ENCODE data around the gene SNPH.
"Not testable (repeated sequence)": the region's sequence is repeated elsewhere in the genome, so short reads cannot be mapped to it uniquely, and the experiment has no call there.

Gene SNPH

GRCh38 chr20:1241456-1241855, 24.6 kb upstream of the SNPH start:
- H3K9ac ChIP-seq (ENCODE audit: low read depth, low read length): no peak overlapping the region
- H3K27ac ChIP-seq (ENCODE audit: low read length): no peak overlapping the region
- H3K4me1 ChIP-seq (ENCODE audit: insufficient read depth, low read length): no peaks in the 10 kb centered on the region
- no peaks in the 10 kb centered on the region for H3K9me3 ChIP-seq (ENCODE audit: insufficient read depth, low read depth, low read length)
- no peaks in the 10 kb centered on the region for H3K27me3 ChIP-seq (ENCODE audit: insufficient read depth, low read length)
- no peaks in the 10 kb centered on the region for H3K36me3 ChIP-seq (ENCODE audit: insufficient read depth, low read depth, low read length)
- no peak overlapping the region for H3K4me3 ChIP-seq (ENCODE audit: low read length)

GRCh38 chr20:1242099-1242498, 24.0 kb upstream of the SNPH start:
- Histone ChIP-seq H3K36me3 (ENCODE audit: insufficient read depth, low read depth, low read length) (no peaks in the 10 kb centered on the region), H3K4me1 (ENCODE audit: insufficient read depth, low read length) (no peaks in the 10 kb centered on the region), H3K9ac (ENCODE audit: low read depth, low read length) (no peak overlapping the region), H3K4me3 (ENCODE audit: low read length) (no peak overlapping the region), H3K27me3 (ENCODE audit: insufficient read depth, low read length) (no peaks in the 10 kb centered on the region), H3K9me3 (ENCODE audit: insufficient read depth, low read depth, low read length) (no peaks in the 10 kb centered on the region), H3K27ac (ENCODE audit: low read length) (no peak overlapping the region)

- Histone ChIP-seq H3K9me3 (ENCODE audit: insufficient read depth, low read depth, low read length) (no peaks in the 10 kb centered on the region), H3K4me3 (ENCODE audit: low read length) (no peak overlapping the region), H3K27me3 (ENCODE audit: insufficient read depth, low read length) (no peaks in the 10 kb centered on the region), H3K4me1 (ENCODE audit: insufficient read depth, low read length) (no peaks in the 10 kb centered on the region), H3K36me3 (ENCODE audit: insufficient read depth, low read depth, low read length) (no peaks in the 10 kb centered on the region), H3K9ac (ENCODE audit: low read depth, low read length) (no peak overlapping the region), H3K27ac (ENCODE audit: low read length) (no peak overlapping the region)
Observed at GRCh38 chr20:1242530-1242929, 23.6 kb upstream of the SNPH start.

DNA sequence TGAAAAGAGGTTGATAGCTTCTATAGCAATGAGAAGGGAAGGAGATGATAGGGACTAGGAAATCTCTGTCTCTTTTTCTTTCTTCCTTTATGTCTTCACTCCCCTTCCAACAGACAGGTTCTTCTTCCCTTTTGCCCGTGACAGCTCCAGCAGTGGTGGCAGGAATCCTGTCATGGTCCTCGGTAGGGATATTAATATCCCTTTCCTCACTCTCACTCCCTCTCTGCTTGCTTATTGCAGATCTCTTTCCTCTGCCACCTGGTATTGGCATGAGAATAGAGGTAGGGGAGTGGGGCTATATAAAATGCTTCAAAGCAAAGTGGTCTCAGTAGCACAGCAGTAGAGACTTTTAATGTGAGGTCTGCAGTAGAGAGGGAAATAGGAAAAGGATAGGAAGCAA, 20.5 kb upstream of the SNPH start:
- Histone ChIP-seq H3K9ac (ENCODE audit: low read depth, low read length) (no peak overlapping the region), H3K27me3 (ENCODE audit: insufficient read depth, low read length) (no peaks in the 10 kb centered on the region), H3K4me3 (ENCODE audit: low read length) (no peak overlapping the region)

GRCh38 chr20:1247689-1248088, 18.4 kb upstream of the SNPH start:
- Histone ChIP-seq H3K4me3 (ENCODE audit: low read length) (no peak overlapping the region), H3K27ac (ENCODE audit: low read length) (no peak overlapping the region), H3K9ac (ENCODE audit: low read depth, low read length) (no peak overlapping the region), H3K4me1 (ENCODE audit: insufficient read depth, low read length) (no peaks in the 10 kb centered on the region), H3K36me3 (ENCODE audit: insufficient read depth, low read depth, low read length) (no peaks in the 10 kb centered on the region), H3K27me3 (ENCODE audit: insufficient read depth, low read length) (no peaks in the 10 kb centered on the region), H3K9me3 (ENCODE audit: insufficient read depth, low read depth, low read length) (no peaks in the 10 kb centered on the region)

More for the DNA sequence above, 20.5 kb upstream of the SNPH start:
- no peaks in the 10 kb centered on the region for H3K36me3 ChIP-seq (ENCODE audit: insufficient read depth, low read depth, low read length)
- H3K9me3 ChIP-seq (ENCODE audit: insufficient read depth, low read depth, low read length): no peaks in the 10 kb centered on the region
- no peaks in the 10 kb centered on the region for H3K4me1 ChIP-seq (ENCODE audit: insufficient read depth, low read length)
- H3K27ac ChIP-seq (ENCODE audit: low read length): no peak overlapping the region

- H3K27me3 ChIP-seq (ENCODE audit: insufficient read depth, low read length); H3K4me3 ChIP-seq (ENCODE audit: low read length); H3K4me1 ChIP-seq (ENCODE audit: insufficient read depth, low read length); H3K9me3 ChIP-seq (ENCODE audit: insufficient read depth, low read depth, low read length); H3K9ac ChIP-seq (ENCODE audit: low read depth, low read length); H3K36me3 ChIP-seq (ENCODE audit: insufficient read depth, low read depth, low read length); H3K27ac ChIP-seq (ENCODE audit: low read length): not testable (repeated sequence)
Observed at GRCh38 chr20:1250282-1250681, 15.8 kb upstream of the SNPH start.

DNA sequence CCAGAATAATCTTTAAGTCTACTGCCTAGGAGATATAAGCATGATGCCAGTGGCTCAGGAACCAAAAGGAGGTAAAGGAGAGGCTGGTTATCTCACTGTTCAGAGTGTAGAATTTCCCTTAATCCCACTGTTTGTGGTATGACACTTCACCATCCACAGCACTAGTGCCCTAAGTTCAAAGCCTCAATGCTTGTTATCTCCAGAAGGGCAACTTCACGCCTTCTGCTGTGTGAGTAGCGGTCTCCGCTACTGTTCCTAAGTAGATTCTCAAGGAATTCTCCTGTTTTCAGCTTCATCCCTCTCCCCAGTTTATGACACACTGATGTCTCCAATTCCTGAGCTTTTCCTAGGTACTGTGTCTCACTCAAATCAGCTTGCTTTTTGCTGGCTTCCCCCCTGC, 13.7 kb upstream of the SNPH start:
- Histone ChIP-seq H3K4me1 (ENCODE audit: insufficient read depth, low read length) (no peaks in the 10 kb centered on the region), H3K9ac (ENCODE audit: low read depth, low read length) (no peak overlapping the region), H3K27ac (ENCODE audit: low read length) (no peak overlapping the region), H3K36me3 (ENCODE audit: insufficient read depth, low read depth, low read length) (no peaks in the 10 kb centered on the region), H3K27me3 (ENCODE audit: insufficient read depth, low read length) (no peaks in the 10 kb centered on the region), H3K4me3 (ENCODE audit: low read length) (no peak overlapping the region), H3K9me3 (ENCODE audit: insufficient read depth, low read depth, low read length) (no peaks in the 10 kb centered on the region)

DNA sequence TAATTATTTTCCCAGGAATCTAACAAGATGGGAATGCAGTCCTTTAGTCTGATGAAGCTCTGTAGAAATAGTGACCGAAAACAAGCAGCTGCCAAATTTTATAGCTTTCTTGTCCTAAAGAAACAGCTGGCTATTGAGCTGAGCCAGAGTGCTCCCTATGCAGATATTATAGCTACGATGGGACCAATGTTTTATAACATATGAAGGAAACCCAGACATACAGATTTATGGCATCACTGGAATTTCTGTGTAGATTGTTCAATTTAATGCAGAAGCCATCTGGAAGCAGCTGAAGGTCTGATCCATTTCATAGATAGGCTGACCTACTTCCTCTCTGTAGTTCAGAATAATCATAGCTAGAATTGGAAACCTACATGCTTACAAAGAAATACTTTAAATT, 11.8 kb upstream of the SNPH start:
- Histone ChIP-seq H3K27ac (ENCODE audit: low read length) (no peak overlapping the region), H3K4me1 (ENCODE audit: insufficient read depth, low read length) (no peaks in the 10 kb centered on the region), H3K27me3 (ENCODE audit: insufficient read depth, low read length) (peaks cover 5% of the 10 kb centered on the region; the same call in 1 of the 2 replicates), H3K9me3 (ENCODE audit: insufficient read depth, low read depth, low read length) (no peaks in the 10 kb centered on the region), H3K9ac (ENCODE audit: low read depth, low read length) (no peak overlapping the region), H3K4me3 (ENCODE audit: low read length) (no peak overlapping the region), H3K36me3 (ENCODE audit: insufficient read depth, low read depth, low read length) (no peaks in the 10 kb centered on the region)

DNA sequence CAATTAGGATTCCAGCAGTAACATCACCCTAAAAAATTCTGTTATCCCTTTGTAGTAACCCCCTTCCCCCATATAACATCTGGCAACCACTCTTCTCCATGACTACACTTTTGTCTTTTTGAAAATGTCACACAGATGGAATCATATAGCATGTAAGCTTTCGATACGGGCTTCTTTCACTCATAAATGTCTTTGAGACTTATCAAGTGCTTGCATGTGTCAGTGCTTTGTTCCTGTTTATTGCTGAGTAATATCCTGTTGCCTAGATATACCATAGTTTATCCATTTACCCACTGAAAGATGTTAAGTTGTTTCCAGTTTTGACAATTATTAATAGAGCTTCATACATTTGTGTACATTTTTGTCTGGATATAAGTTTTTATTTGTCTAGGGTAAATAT, 10.4 kb upstream of the SNPH start:
- Histone ChIP-seq H3K36me3 (ENCODE audit: insufficient read depth, low read depth, low read length) (no peaks in the 10 kb centered on the region), H3K27me3 (ENCODE audit: insufficient read depth, low read length) (peaks cover 5% of the 10 kb centered on the region; the same call in 1 of the 2 replicates), H3K4me3 (ENCODE audit: low read length) (no peak overlapping the region), H3K9ac (ENCODE audit: low read depth, low read length) (no peak overlapping the region), H3K9me3 (ENCODE audit: insufficient read depth, low read depth, low read length) (no peaks in the 10 kb centered on the region), H3K4me1 (ENCODE audit: insufficient read depth, low read length) (no peaks in the 10 kb centered on the region), H3K27ac (ENCODE audit: low read length) (no peak overlapping the region)

GRCh38 chr20:1263853-1264252, 2.2 kb upstream of the SNPH start:
- Histone ChIP-seq H3K4me1 (ENCODE audit: insufficient read depth, low read length) (0 out of 2 replicates have a peak, but pooled peaks cover 4% of the 10 kb centered on the region), H3K27ac (ENCODE audit: low read length) (no peak overlapping the region), H3K9me3 (ENCODE audit: insufficient read depth, low read depth, low read length) (no peaks in the 10 kb centered on the region), H3K9ac (ENCODE audit: low read depth, low read length) (no peak overlapping the region), H3K27me3 (ENCODE audit: insufficient read depth, low read length) (peaks cover 25% of the 10 kb centered on the region), H3K4me3 (ENCODE audit: low read length) (no peak overlapping the region), H3K36me3 (ENCODE audit: insufficient read depth, low read depth, low read length) (no peaks in the 10 kb centered on the region)

GRCh38 chr20:1264727-1265126, 1.4 kb upstream of the SNPH start:
- Histone ChIP-seq H3K4me1 (ENCODE audit: insufficient read depth, low read length) (0 out of 2 replicates have a peak, but pooled peaks cover 4% of the 10 kb centered on the region), H3K9me3 (ENCODE audit: insufficient read depth, low read depth, low read length) (no peaks in the 10 kb centered on the region), H3K27me3 (ENCODE audit: insufficient read depth, low read length) (peaks cover 25% of the 10 kb centered on the region), H3K9ac (ENCODE audit: low read depth, low read length) (no peak overlapping the region), H3K4me3 (ENCODE audit: low read length) (no peak overlapping the region), H3K36me3 (ENCODE audit: insufficient read depth, low read depth, low read length) (no peaks in the 10 kb centered on the region), H3K27ac (ENCODE audit: low read length) (no peak overlapping the region)

DNA sequence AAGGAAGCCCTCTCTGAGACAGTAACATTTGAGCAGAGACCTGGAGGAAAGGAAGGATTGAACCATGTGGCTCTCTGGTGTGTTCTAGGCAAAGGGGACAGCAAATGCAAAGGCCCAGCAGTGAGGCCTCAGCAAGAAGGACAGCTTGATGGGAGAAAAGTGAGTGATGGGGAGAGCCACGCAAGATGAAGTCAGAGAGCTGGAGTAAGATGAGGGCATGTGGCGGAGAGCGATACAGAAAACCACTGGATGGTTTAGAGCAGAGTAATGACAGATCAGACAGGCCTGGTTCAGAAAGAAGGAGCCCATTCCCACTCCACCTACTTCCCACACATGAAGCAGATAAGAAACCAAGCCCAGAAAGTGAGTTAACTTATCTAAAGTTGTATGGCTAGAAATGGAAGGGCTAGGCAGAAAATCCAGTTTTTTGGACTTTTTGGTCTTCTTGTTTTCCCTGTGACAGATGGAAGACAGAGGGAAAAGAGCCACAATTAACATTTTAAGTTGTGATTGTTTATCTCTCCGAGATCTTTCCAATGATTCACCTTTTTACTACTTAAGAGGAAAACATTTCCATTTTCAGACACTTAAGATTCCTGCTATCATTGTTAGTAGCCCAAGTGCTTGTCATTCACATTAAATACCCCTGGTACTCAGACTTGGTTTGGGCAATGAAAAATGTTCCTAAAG, 723 bp upstream of the SNPH start:
- H3K27ac ChIP-seq (ENCODE audit: low read length): no peak overlapping the region

More for the DNA sequence above, 723 bp upstream of the SNPH start:
- Histone ChIP-seq H3K36me3 (ENCODE audit: insufficient read depth, low read depth, low read length) (no peaks in the 10 kb centered on the region), H3K9me3 (ENCODE audit: insufficient read depth, low read depth, low read length) (no peaks in the 10 kb centered on the region), H3K4me3 (ENCODE audit: low read length) (peak overlapping the region; percentile 70), H3K4me1 (ENCODE audit: insufficient read depth, low read length) (0 out of 2 replicates have a peak, but pooled peaks cover 4% of the 10 kb centered on the region), H3K27me3 (ENCODE audit: insufficient read depth, low read length) (peaks cover 25% of the 10 kb centered on the region), H3K9ac (ENCODE audit: low read depth, low read length) (peak overlapping the region; percentile 58; the same call in 1 of the 2 replicates)

Measured in iPS-20b (cell line).